Motor neuron (in vitro differentiated cells): Measurements from ENCODE around the gene ACO2. TPM values are rescaled to one million over a fixed set of nuclear protein-coding genes. Genes with fewer than 3 reads are reported as not detected.
A peak's percentile ranks its signal among the peaks of the same experiment; 100 is the strongest.

Experiments used
- ATAC-seq, 8 experiments: fragments of 200-7000 bp; cut with Tn5 transposase; replicated peaks in 6 of 8; 2 replicates each; pipeline ENCODE4 v1.8.0; 2021; ENCODE audit warnings: mild to moderate bottlenecking in 8 of 8, moderate library complexity in 8 of 8
- H3K27ac ChIP-seq, 2 donors: fragments of 250-450 bp; sonication (Bioruptor Pico); 2 replicates each; pipeline ENCODE4 v1.9.0; 2021; ENCODE audit warnings: antibody characterized with exemption in 2 of 2, mild to moderate bottlenecking in 2 of 2, moderate library complexity in 1 of 2
- H3K4me1 ChIP-seq, 2 donors: fragments of 250-450 bp; sonication (Bioruptor Pico); replicated peaks in 1 of 2; 2 replicates each; pipeline ENCODE4 v1.6.1; 2021; ENCODE audit warnings: antibody characterized with exemption in 2 of 2, mild to moderate bottlenecking in 2 of 2, moderate library complexity in 1 of 2
- H3K4me3 ChIP-seq, 5 donors: fragments of 250-450 bp; sonication (Bioruptor Pico); 2 replicates each; pipeline ENCODE4 v1.9.0; 2021; ENCODE audit warnings: antibody characterized with exemption in 5 of 5, mild to moderate bottlenecking in 5 of 5, moderate library complexity in 4 of 5
- WGBS, 10 experiments: fragments of 450-650 bp; shearing (Covaris generic); methylation state at CpG; one replicate each; pipeline ENCODE4 v1.0.0; 2022; 5-methylcytosine and 5-hydroxymethylcytosine counted together
- in situ Hi-C, 9 experiments: fragments of 400-800 bp; cut with MboI; loops; one replicate each; pipeline ENCODE4 v1.15.0; 2021; ENCODE audit warnings: low sequenced_read_pairs in 9 of 9, low pct_unique_long_range_greater_than_20kb in 2 of 9; ENCODE audit not compliant: unreplicated experiment in 9 of 9
- total RNA-seq, 8 experiments: library from RNA; unstranded; fragments of 300-600 nt; gene quantifications; 2 replicates each; pipeline versions ENCODE4 v1.2.3 to v1.2.4, GENCODE V29; 2022

The ACO2 gene
- total RNA-seq, 8 experiments from 2014 or later = 59.9 to 182 (median 83.6) TPM

DNA sequence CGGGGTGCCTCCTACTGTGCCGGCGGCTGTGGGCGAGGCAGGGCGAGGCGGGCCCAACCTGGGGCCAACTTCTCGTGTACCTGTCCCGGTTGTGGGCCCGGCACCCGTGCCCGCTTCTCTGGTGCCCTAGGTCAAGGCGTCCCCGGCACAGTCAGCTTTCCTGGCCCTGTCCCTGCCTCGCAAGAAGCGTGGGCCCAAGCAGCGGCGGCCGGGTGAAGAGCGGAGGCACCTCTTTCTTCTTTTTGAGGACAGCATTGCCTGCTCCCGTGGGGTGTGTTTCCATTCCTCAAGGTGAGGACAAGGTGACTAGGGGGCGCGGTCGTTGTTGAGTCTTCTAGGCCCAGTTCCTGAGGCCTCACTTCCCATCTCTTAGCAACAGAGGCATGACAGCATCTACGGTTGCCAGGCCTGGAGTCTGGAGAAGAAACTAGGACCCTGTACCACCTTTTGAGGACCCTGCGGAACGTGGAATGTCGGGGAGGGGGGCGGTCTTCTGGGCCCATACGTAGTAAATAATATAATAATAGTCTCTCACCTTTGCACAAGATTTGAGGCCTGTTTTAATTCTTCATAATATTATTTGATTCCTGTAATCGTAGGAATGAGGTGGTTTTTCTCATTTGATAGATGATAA lies 418 bp downstream of the ACO2 start:
- Histone ChIP-seq H3K4me1 (peaks cover 10 to 11% of the 10 kb centered on the region in 2 donors), H3K27ac (peak overlapping the region; percentile 97 to 98), H3K4me3 (peak overlapping the region; percentile 45 to 94 (median 84))
- WGBS, 10 experiments = 0 to 7% (median 0%) methylated on average over 1 to 9 of the region's 30 CpGs; no CpG with 5 or more reads in 2 of the 10 experiments
- ATAC-seq = peak; percentile 11 to 47 (median 30)
- in situ Hi-C loops = no loop called here

DNA sequence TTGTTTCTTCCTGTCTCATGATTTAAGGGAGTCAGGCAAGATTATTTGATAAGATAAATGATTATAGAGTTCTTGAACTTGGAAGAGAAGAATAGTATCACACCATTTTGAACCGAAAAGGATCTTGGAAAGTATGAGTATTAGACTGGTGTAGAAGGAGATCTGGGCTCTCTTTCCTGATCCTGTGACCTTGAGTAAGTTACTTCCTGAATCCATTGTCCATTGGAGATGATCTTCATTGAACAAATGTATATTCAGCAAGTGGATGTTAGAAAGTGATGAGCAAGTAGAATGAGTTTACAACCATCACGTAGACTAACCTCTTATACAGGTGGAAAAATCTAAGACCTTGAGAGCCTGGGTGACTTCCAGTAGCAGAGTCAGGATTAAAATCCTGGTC lies 2.0 kb downstream of the ACO2 start:
- H3K4me3 ChIP-seq = no peak overlapping the region
- no peak for ATAC-seq
- in situ Hi-C loops = no loop called here
- WGBS, 10 experiments = 57 to 100% (median 96%) methylated on average over 1 to 2 of the region's 2 CpGs; no CpG with 5 or more reads in 2 of the 10 experiments
- H3K4me1 ChIP-seq = peaks cover 10 to 11% of the 10 kb centered on the region in 2 donors
- no peak overlapping the region for H3K27ac ChIP-seq

DNA sequence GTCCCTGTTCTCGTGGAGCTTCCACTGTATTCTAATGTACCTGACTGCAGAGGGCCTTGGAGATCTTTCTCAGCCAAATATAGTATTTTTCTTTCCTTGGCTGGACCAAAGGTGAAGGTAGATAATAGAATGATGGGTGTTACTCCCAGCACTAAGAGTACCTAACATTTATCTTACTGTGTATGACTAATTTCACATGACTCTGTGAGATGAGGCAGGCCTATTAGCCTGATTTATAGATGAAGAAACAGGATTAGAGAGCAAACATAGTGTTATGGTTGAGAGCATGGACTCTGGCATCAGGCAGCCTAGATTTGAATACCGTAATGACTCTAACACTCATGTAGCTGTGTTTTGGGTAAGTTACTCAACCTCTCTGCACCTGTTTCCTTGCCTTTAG lies 2.7 kb downstream of the ACO2 start:
- in situ Hi-C loops = no loop called here

DNA sequence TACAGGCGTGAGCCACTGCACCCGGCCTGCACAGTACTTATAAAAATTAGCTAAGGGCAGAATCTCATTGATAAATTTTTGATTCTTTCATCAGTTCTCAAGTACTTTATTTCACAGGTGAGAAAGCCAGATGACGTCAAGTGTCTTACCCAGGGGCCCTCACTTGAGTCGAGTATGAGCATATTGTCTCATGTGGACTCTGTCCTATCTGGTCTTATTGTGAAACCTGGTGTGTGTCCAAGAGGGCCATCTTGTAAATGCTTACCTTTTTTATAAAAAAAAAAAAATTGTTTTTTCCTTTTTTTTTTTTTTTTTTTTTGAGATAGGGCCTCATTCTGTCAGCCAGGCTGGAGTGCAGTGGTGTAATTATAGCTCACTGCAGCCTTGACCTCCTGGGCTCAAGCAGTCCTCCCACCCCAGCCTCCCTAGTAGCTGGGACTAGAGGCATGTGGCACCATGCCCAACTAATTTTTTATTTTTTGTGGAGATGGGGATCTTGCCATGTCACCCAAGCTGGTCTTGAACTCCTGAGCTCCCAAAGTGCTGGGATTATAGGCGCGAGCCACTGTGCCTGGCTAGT lies 6.0 kb downstream of the ACO2 start:
- Histone ChIP-seq H3K4me3 (no peak overlapping the region), H3K4me1 (peaks cover 16 to 18% of the 10 kb centered on the region in 2 donors), H3K27ac (no peak overlapping the region)
- WGBS, 10 experiments = 53 to 100% (median 93%) methylated on average over 2 to 4 of the region's 6 CpGs; no CpG with 5 or more reads in 3 of the 10 experiments
- ATAC-seq = no peak
- in situ Hi-C loops = no loop called here

More for the DNA sequence above, 2.7 kb downstream of the ACO2 start:
- 77 to 100% (median 87%) methylated on average over 1 to 2 of the region's 2 CpGs; no CpG with 5 or more reads in 4 of the 10 experiments for WGBS, 10 experiments
- ATAC-seq = no peak
- Histone ChIP-seq H3K27ac (no peak overlapping the region), H3K4me3 (no peak overlapping the region), H3K4me1 (peaks cover 10 to 11% of the 10 kb centered on the region in 2 donors)

DNA sequence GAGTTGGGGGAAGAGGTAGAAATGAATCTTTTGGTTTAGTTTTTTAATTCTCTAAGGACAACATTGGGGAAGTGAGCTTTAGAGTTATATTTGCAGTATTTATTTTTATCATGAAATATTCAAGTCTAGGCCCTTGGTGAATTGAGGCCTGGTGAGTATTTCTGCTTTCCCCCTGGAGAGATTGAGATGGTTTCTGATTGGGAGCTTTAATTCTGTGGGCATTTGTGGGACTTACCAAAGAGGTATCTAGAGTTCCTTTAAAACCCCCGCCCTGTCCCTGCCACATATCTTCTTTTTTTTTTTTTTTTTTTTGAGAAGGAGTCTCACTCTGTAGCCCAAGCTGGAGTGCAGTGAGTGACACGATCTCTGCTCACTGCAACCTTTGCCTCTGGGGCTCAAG lies 9.6 kb downstream of the ACO2 start:
- H3K27ac ChIP-seq = peak overlapping the region in 1 of 2 donors; percentile 73
- peaks cover 12 to 21% of the 10 kb centered on the region in 2 donors for H3K4me1 ChIP-seq
- in situ Hi-C loops = no loop called here

DNA sequence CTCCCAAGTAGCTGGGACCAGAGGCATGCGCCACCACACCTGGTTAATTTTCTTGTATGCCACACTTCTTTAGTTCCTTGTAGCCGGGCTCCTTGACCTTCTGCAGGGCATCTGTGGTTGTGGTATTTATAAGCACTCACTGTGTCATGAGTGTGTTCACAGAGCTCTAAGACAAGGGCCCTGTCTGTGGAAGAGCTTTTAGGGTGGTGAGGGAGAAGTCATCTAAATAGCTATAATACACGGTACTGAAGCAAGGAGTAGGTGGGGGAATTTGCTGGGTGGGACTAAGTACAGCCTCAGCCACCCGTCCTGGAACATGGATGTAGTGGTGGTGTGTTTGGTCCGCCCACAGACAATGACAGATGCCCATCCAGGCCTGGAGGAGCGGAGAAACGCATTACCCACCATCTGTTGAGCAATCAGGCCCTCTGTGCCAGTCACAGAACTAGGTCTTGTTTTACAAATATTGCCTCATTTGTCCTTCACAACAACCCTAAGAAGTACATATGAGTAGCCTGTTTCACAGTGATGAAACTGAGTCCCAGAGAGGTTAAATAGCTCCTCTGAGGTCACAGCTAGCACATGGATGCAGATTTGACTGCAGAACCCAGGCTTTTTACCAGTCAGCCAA lies 10.1 kb downstream of the ACO2 start:
- Histone ChIP-seq H3K4me3 (no peak overlapping the region), H3K4me1 (peaks cover 12 to 21% of the 10 kb centered on the region in 2 donors), H3K27ac (peak overlapping the region; percentile 73 to 77)
- in situ Hi-C loops = no loop called here
- WGBS, 10 experiments = 48 to 100% (median 67%) methylated on average over 1 to 4 of the region's 7 CpGs; no CpG with 5 or more reads in 6 of the 10 experiments
- ATAC-seq = peak in 5 of 8 experiments; percentile 23 to 59 (median 51)

More for the DNA sequence above, 9.6 kb downstream of the ACO2 start:
- no peak for ATAC-seq
- 71 to 100% (median 93%) methylated on average over 1 to 2 of the region's 2 CpGs; no CpG with 5 or more reads in 3 of the 10 experiments for WGBS, 10 experiments
- H3K4me3 ChIP-seq = no peak overlapping the region

DNA sequence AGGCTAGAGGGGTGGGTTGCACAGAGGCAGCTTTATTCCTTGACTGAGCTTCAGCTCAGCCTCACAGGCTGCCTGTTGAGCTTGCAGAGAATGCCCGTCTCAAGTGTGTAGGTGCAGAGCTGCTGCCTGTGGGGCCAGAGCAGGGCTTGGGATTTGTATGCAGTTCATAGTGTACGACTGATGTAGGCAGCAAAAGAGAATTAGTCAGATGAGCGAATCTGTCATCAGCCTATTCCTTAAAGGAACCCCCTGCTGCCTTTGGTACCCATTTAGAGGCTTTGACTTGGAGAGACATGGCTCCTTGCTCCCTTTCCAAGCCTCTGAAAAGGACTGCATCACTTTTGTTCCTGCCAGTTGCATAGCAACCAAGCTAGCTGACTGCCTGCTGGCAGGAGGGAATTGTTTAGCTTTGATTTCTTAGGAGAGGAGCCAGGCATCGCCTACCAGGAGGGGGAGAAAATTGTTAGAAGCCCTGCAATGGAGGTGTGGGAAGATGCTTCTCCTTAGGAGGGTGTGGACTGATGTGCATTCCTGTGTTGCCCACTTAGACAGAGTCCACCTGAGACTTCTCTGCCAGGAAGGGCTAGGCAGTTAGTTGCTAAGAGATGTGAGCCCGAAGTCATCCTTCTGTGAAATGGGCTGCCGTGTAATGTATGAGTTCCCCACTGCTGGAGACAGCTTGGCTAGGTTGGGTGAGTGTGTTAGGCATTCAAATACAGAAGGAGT lies 10.9 kb downstream of the ACO2 start:
- in situ Hi-C loops = no loop called here
- Histone ChIP-seq H3K27ac (peak overlapping the region; percentile 73 to 77), H3K4me3 (no peak overlapping the region), H3K4me1 (peaks cover 12 to 21% of the 10 kb centered on the region in 2 donors)
- peak; percentile 31 to 89 (median 78) for ATAC-seq
- WGBS, 10 experiments = 25 to 100% (median 38%) methylated on average over 1 to 5 of the region's 6 CpGs; no CpG with 5 or more reads in 4 of the 10 experiments

DNA sequence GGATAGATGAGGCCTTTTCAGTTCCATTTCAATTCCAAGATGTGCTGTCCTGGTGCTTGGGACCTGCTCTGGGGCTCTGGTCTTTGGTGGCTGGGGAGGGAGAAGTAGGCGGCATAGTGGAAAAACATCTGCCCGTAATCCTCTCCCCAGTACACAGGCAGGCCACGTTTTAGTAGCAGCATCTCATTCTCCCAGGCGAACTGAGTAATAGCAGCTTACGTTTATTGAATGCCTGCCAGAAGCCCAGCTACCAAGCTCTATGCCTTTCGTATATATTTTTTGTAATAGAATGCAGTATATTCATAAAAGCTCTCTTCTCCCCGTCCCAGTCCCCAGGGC lies 11.4 kb downstream of the ACO2 start:
- WGBS, 10 experiments = 33 to 96% (median 66%) methylated on average over 1 to 7 of the region's 7 CpGs; no CpG with 5 or more reads in 2 of the 10 experiments
- in situ Hi-C loops = no loop called here
- Histone ChIP-seq H3K4me1 (peaks cover 12 to 21% of the 10 kb centered on the region in 2 donors), H3K4me3 (no peak overlapping the region), H3K27ac (no peak overlapping the region)
- peak in 5 of 8 experiments; percentile 2 to 53 (median 35) for ATAC-seq

DNA sequence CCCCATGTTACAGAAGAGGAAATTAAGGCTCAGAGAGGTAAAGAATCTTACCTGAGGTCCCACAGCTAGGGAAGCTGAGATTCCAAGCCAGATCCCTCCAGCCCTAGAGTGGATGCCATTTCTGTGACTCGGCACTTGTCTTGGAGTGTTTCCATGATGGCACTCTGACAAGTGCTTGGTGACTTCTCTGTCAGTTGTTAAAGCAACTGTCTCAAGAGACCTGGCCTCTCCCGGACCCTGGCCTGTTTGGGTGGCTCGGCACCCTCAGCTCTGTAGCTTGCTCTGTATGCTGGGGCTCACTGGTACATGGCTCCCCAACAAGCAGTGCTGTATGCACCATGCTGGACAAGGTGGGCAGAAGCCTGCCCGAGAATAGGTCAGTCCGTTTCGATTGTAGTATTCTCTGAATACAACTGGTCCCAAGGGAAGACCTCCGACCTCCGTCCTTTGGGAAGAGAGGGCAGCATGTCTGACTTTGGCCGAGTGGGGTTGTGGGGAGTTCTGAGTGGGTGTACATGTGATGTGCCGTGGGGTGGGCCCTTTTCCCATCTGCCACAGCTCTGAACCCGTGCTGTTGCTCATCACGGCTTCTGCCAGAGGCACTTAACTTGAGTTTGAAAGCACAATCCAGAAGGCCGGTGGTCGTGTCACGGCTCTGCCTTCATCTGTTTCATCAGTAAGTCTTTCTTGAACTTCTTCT lies 12.4 kb downstream of the ACO2 start:
- WGBS, 10 experiments = 40 to 100% (median 93%) methylated on average over 1 to 10 of the region's 15 CpGs; no CpG with 5 or more reads in 2 of the 10 experiments
- in situ Hi-C loops = no loop called here
- no peak for ATAC-seq
- Histone ChIP-seq H3K4me3 (no peak overlapping the region), H3K4me1 (peaks cover 12 to 21% of the 10 kb centered on the region in 2 donors), H3K27ac (no peak overlapping the region)

DNA sequence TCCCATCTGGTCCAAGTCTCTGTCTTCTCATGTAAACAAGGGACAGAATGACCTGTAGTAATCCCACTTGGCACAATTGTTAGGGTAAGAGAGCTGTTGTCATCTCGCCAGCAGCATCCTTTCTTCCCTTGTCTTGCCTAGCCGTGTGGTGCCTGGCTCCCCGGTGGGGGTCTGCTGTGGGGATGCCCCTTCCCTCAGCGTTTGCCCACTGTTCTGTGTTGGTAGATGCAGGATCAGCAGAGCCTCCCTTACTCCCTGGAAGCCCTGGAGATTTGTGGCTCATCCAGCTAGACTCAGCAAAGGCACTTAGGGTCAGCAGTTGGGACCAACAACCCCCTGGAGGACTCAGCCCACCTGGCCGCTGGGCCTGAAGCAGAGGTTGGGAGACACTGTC lies 13.0 kb downstream of the ACO2 start:
- WGBS, 10 experiments = 0 to 70% (median 46%) methylated on average over 2 to 4 of the region's 5 CpGs; no CpG with 5 or more reads in 7 of the 10 experiments
- no peak for ATAC-seq
- Histone ChIP-seq H3K4me1 (peaks cover 12 to 21% of the 10 kb centered on the region in 2 donors), H3K4me3 (no peak overlapping the region), H3K27ac (no peak overlapping the region)
- in situ Hi-C loops = no loop called here

DNA sequence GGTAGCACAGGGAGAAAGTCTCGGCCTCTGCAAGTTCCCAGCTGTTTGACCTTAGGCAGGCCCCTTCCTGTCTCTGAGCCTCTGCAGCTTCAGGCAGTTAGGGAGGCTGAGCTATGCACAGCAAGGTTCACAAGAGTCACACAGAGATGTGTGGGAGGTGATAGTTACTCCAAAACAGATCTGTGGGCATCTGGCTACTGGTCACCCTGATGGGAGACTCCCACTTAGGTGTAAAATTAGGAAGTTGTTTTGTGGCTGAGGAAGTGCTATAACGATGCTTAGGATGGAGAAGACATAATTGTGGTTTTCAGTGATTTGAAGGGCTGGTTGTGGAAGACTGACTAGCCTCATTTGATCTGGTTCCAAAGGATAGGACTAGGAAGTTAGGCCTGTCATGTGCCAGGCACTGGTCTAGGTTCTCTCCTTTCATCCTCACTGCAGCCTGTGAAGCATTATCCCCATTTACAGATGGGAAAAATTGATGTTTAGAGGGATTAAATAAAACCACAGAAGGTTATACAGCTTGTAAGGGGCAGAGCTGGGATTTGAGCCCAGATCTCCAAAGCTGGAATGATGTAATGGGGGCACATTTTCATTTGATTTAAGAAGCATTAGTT lies 13.5 kb downstream of the ACO2 start:
- ATAC-seq = peak in 2 of 8 experiments; percentile 11 to 13
- Histone ChIP-seq H3K27ac (no peak overlapping the region), H3K4me1 (peaks cover 12 to 21% of the 10 kb centered on the region in 2 donors), H3K4me3 (no peak overlapping the region)
- in situ Hi-C loops = no loop called here
- WGBS, 10 experiments = 57 to 100% (median 100%) methylated on average over 1 to 2 of the region's 2 CpGs; no CpG with 5 or more reads in 5 of the 10 experiments

DNA sequence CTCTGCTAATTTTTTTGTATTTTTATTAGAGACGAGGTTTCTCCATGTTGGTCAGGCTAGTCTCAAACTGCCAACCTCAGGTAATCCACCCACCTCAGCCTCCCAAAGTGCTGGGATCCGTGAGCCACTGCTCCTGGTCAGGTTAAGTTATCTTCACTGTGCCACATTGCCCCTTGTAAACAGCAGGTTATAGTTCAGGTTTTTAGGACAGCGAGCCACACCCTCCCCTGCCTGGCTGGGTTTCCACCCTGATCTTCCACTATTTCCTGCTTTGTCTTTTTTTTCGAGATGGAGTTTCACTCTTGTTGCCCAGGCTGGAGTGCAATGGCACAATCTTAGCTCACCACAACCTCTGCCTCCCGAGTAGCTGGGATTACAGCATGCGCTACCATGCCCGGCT lies 16.1 kb downstream of the ACO2 start:
- H3K4me1 ChIP-seq = peaks cover 0 to 4% of the 10 kb centered on the region in 2 donors
- H3K27ac ChIP-seq = no peak overlapping the region
- no peak for ATAC-seq
- H3K4me3 ChIP-seq = no peak overlapping the region
- WGBS, 10 experiments = 17 to 100% (median 96%) methylated on average over 1 to 5 of the region's 7 CpGs; no CpG with 5 or more reads in 1 of the 10 experiments
- in situ Hi-C loops = no loop called here
